Measurements from ENCODE around the gene QRICH2.
"Not testable (repeated sequence)": the region's sequence is repeated elsewhere in the genome, so short reads cannot be mapped to it uniquely, and the experiment has no call there.

Gene QRICH2

DNA sequence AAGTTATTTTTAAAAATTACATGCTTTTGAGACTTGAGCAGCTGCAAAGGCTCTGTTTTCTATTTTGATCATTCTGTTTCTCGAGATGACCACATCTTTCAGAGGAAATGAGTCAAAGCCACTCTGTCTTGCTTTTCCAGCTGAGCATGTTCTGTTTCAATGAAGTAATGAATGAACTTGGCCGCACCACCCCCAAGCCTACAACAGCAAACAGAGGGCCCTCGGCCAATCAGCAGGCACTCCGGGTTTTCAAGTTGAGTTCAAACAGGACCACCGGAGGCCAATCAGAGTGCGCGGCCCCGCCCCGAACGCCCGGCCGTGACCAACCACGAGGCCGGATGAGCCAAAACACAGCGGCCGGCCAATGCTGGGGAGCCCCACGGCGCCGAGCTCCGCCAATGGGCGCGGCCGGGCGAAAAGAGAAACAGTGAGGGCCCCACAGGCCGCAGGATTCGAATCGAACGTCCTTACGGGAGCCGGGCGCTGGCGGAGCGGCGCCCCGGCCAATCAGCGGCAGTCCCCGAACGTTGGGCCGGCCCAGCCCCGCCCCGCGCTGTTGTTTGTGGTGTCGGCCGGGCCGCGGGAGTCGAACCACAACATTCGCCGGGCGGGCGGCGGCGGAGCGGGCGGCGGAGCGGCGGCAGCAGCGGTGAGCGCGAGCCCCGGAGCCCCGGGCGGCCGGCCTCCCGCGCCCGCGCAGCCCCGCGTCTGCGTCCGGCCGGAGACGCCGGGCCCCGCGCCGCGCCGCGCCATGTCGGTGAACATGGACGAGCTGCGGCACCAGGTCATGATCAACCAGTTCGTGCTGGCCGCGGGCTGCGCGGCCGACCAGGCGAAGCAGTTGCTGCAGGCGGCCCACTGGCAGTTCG is 43.1 kb downstream of the QRICH2 start, which contains the start of gene UBALD2:
Gene UBALD2 (plus strand): TSS at position 594 of the 869 bp plus-strand sequence. CDS start 158 bp downstream, at position 752.
- DNase-seq: peak; percentile 97 to 99

DNA sequence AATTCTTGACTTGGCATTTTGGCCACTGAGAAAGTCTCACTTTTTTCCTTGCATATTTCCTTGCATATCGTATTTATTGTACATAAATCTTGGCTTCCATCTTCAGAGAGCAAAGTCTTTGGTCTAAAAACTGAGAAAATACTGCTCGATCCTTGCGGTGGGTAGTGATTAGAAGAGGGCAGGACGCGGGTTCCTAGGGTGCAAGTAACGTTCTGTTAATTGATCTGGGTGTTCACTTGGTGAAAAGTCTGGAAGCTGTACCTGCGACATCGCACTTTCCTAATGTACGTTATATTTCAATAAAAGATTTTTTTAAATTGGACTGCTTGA is 43.7 kb downstream of the QRICH2 start:
- no peak for DNase-seq

DNA sequence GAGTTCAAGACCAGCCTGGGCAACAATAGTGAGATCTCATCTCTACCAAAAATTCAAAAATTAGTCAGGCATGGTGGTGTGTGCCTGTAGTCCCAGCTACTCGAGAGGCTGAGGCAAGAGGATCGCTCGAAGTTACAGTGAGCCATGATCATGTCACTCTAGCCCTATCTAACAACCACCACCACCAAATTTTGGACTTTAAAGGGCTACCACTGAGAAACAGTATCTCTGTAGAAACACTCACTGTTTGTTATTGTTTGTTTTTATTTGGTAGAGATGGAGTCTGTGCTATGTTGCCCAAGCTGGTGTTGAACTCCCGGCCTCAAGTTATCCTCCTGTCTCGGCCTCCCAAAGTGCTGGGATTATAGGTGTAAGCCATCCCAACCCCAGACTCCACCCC is 44.2 kb downstream of the QRICH2 start:
- no peak for DNase-seq

DNA sequence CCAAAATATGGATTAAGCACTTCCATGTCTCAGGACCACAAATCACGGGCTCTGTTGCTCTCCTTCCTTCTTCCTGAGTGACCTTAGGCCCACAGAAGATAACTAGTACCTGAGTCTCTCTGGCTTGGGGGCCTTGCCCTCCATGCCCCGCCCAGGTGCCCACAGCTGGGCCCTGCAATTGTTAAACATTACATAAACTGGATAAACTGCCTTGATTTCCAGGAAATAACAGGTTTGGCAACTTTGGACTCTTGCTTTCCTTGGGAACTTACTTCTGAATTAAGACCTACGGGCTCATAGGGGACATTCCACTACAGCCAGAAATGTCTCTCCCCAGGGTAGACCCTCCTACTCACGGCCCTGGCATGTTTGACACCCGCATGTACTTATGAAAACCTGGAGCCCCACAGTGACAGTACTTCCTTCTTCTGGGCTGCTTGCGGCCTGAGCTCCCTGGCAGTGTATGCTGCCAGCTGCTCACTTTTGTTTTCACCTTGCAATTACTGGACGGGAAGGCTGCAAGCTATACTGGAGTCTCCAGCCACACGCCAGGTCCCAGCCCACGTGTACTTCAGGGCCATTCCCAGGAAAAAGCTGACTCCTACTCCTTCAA is 45.2 kb downstream of the QRICH2 start:
- DNase-seq: peak in 1 of 2 experiments; percentile 29

DNA sequence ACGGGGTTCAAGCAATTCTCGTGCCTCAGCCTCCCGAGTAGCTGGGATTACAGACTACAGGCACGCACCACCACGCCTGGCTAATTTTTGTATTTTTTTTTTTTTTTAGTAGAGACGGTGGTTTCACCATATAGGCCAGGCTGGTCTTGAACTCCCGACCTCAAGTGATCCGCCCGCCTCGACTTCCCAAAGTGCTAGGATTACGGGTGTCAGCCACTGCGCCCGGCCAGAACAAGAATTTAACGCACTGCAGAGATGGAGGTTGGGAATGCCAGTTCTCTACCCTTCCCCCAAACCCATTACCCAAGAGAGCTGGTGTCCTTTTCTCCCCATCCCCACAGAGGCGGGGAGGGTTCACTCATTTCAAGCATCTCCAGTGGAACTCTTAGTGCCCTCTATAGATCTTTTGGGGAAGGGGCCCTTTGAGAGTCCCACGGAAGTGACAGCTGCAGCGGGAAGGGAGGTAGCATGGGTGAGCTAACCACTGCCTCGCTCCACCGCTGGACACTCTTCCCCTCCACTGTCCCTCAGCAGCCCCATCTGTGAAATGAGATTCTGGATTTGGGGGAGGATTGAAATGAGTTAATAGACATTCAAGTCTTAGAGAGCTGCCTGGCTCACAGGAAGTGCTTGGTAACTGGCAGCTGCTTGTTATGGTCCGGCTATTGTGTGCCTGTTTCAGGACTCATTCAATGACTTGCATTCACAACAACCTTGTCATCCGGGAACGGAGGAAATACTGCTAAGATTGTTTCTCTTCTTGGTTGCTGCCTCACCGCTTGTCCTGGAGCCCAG is 46.5 kb downstream of the QRICH2 start:
- DNase-seq: no peak

DNA sequence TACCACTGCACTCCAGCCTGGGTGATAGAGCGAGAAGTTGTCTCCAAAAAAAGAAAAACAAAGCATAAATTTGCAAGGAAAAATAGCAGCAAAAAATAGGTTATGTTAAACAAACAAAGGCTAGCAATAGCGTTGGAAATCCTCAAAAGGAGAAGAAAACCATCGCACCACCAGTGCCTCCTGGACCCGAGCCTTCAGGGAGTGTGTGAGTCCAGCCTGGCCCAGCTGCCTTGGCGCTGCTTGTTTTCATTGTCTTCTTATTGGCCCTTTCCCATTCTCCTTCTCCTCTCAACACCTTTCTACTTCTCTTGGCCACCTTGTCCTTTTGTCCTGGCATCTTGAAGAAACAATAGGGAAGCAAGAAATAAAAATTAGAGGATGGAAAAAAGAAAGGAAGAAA is 47.4 kb downstream of the QRICH2 start:
- DNase-seq: no peak

DNA sequence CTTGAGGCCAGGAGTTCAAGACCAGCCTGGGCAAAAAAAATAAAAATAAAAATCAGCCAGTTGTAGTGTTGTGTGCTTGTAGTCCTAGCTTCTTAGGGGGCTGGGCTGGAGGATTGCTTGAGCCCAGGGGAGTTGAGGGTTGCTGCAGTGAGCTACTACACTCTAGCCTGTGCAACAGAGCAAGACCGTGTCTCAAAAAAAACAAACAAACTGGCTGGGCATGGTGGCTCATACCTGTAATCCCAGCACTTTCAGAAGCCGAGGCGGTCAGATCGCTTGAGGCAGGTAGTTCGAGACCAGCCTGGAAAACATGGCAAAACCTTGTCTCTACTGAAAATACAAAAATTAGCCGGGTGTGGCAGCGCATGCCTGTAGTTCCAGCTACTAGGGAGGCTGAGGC is 47.9 kb downstream of the QRICH2 start:
- no peak for DNase-seq

DNA sequence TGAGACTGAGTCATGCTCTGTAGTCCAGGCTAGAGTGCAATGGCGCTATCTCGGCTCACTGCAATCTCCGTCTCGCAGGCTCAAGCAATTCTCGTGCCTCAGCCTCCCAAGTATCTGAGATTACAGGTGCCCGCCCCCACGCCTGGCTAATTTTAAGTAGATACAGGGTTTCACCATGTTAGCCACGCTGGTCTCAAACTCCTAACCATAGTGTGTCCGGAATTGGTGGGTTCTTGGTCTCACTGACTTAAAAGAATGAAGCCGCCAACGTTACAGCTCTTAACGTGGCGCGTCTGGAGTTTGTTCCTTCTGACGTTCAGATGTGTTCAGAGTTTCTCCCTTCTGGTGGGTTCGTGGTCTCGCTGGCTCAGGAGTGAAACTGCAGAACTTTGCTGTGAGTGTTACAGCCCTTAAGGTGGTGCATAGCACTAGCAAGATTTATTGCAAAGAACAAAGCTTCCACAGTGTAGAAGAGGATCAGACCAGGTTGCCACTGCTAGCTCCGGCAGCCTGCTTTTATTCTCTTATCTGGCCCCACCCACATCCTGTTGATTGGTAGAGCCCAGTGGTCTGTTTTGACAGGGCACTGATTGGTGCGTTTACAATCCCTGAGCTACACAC is 51.5 kb downstream of the QRICH2 start:
- not testable (repeated sequence) for DNase-seq

DNA sequence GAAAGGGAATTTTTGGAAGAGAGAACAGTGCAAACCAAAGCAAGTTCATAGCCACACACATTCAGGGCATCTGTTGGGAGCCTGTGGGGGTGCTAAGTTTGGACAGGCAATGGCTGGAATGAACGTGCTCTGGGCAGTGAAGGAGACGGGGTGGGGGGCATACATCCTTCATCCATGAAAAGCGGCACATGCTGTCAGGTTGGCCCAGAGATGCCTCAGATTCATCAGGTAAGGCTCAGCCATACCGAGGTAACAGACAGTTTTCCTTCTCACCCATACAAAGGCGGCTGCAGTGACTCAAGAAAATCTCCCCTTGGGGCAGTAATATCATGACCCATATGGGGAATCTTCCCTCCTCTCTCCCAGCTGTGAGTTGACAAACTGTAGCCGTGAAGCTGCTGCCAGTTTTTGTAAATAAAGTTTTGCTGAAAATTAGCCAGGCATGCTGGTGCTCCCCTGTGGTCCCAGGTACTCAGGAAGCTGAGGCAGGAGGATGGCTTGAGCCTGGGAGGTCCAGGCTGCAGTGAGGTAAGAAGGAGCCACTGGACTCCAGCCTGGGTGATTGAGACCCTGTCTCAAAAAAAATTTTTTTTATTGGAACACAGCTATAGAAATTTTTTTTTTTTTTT is 52.2 kb downstream of the QRICH2 start:
- no peak for DNase-seq

DNA sequence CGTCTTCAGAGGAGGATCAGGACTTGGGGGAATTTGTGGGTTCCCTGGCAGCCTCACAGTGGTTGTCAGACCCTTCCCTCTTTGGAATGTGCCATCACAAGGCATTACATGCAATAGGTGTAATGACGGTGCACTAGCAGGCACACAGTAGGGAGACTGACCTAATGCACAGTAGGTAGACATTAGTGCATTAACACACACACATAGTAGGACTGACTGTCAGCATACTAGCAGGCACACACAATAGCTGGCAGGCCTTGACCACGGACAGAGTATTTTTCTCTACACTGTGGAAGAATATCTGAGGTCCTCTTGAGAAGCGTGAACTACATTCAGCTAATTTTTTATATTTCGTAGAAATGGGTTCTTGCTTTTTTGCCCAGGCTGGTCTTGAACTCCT is 53.8 kb downstream of the QRICH2 start:
- no peak for DNase-seq

DNA sequence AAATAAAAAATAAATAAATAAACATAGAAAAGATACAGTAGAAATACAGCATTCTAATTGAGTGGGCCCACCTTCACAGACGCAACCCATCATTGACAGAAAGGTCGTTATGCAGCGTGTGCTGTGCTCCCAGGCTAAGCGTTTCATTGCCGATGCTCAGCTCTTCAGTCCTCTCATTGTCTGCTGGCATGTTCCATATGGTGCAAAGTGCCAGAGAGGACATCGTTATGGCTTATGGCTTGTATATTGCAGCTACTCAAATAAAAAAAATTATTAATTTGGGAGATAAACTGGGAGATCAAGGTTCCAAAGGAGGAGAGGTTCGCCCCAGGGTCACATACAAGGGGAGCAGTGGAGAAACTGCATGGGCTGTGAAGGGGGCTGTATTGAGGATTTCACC is 54.2 kb downstream of the QRICH2 start:
- DNase-seq: no peak

DNA sequence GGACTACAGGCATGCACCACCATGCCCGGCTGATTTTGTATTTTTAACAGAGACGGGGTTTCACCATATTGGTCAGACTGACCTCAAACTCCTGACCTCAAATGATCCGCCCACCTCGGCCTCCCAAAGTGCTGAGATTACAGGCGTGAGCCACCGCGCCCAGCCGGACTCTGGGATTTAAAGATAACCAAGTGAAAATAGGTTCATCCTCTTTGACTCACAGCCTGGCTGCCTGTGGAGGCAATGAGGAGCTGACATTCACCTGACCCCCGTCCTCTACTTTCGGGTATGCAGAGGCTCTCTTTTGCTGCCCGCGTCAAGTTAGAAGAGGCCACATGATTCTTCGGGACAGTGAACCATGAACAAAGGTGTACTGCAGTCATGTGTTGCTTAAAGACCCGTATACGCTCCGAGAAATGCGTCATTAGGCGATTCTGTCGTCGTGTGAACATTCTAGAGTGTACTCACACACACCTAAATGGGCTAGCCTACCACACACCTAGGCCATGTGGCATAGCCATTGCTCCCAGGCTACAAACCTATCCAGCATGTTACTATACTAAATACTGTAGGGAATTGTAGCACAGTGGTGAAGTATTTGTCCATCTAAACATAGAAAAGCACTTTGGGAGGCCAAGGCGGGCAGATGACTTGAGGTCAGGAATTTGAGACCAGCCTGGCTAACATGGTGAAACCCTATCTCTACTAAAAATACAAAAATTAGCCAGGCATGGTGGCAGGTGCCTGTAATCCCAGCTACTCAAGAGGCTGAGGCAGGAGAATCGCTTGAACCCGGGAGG is 54.9 kb downstream of the QRICH2 start:
- DNase-seq: not testable (repeated sequence)

DNA sequence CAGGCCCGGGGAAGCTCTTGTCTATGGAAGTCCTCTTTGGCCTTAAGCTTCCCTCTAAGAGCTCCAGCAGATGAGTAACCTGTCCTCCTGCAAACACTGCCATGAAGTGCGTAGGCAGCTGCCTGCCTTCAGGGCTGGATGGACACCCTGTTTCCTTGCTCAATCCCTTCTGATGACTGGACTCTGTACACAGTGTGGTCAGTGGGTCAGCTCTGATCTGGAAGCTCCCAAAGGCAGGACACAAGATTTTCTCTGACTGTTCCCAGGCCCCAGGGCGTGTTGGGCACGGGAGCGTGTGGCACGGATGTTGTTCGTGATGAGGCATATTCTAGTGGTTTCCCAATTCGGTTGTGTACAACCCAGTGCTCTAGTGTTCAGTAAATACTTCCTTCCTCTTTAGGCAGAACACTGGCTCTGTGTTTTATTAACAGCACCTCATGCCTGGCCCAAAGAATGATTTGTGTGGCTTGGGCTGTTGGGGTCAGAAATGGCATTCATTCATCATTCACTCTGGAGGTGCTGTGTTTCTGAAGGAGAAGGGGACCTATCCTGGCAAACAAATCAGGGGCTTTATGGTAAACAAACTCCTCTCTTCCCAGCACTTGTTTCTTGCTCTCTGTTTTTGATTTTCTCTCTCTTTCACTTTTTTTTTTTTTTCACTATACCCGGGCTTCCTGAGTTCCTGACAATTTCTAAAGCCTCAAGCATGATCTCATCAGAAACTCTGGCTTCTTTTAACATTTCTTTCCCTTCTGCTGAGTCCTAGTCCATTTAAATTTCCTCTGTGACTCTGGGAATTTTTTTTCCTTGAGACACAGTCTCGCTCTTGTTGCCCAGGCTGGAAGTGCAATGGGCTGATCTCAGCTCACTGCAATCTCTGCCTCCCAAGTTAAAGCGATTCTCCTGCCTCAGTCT is 55.8 kb downstream of the QRICH2 start:
- DNase-seq: no peak

DNA sequence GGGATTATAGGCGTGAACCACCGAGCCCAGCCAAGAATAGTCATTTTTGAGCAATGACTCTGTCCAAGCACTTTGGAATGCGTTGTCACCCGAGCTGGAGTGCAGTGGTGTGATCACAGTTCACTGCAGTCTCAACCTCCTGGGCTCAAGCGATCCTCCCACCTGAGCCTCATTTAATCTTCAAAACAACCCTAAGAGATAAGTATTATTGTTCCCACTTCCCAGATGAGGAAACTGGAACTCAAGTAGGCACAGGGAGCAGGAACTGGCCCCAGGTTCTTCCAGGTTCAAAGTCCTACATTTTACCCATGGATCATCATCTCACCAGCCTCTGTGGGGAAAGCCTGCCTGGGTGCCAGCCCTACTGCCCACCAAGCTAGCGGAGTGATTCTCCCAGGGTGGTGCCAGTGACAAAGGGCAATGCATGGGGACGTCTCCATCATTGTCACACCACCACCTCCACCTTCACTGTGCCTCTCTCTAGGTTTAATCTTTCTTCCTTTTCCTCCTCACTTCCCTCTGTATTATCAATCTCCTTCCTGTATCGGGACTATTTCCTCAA is 56.5 kb downstream of the QRICH2 start:
- DNase-seq: no peak

DNA sequence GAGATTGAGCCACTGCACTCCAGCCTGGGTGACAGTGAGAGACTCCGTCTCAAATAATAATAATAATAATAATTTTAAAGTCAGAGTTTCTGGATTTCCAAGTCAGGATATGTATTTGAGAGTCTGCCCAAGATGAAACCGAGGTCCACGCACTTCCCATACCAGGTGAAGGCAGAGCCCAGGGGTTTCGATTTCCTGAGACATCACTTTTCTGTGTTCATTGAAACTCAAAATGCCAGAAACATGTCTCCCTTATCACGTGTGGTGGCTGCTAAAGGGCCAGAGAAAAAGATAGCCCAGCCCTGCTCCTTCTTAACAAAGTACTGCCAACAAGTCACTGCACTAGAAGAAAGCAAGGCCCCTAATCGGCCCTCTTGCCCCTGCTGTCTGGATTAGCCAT is 57.9 kb downstream of the QRICH2 start:
- no peak for DNase-seq

DNA sequence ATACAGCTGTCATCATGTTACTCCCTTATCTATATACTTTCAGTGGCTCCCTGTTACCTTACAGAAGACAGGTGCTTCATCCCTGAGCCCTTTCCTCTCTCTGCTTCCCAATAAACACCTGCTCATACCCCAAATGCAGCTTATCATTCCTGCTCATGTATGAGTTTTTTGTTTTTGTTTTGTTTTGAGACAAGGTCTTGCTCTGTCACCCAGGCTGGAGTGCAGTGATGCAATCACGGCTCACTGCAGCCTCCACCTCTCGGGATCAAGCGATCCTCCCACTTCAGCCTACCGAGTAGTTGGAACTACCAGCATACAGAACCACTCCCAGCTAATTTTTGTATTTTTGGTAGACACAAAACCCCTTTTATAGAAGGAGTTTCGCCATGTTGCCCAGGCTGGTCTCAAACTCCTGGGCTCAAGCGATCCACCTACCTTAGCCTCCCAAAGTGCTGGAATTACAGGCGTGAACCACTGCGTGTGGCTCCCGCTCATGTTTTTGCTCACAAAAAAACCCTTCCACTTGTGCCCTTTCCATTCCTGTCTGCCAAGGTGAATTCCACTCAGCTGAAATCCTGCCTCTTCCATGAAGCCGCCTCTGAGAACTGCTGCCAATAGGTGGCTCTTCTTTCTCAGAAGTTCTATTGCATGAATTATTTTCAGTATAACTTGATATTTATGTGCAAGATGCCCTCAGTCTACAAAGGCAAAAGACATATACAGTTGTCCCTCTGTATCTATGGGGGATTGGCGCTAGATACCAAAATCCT is 59.9 kb downstream of the QRICH2 start:
- DNase-seq: no peak

DNA sequence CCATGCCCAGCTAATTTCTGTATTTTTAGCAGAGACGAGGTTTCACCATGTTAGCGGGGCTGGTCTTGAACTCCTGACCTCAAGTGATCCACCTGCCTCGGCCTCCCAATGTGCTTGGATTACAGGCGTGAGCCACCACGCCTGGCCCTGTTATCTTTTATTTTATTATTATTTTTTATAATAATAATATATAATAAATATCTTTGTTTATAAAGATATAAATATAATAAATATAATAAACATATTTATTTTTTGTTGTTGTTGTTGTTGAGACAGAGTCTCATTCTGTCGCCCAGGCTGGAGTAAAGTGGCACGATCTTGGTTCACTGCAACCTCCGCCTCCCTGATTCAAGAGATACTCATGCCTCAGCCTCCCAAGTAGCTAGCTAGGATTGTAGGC is 60.8 kb downstream of the QRICH2 start:
- no peak for DNase-seq

DNA sequence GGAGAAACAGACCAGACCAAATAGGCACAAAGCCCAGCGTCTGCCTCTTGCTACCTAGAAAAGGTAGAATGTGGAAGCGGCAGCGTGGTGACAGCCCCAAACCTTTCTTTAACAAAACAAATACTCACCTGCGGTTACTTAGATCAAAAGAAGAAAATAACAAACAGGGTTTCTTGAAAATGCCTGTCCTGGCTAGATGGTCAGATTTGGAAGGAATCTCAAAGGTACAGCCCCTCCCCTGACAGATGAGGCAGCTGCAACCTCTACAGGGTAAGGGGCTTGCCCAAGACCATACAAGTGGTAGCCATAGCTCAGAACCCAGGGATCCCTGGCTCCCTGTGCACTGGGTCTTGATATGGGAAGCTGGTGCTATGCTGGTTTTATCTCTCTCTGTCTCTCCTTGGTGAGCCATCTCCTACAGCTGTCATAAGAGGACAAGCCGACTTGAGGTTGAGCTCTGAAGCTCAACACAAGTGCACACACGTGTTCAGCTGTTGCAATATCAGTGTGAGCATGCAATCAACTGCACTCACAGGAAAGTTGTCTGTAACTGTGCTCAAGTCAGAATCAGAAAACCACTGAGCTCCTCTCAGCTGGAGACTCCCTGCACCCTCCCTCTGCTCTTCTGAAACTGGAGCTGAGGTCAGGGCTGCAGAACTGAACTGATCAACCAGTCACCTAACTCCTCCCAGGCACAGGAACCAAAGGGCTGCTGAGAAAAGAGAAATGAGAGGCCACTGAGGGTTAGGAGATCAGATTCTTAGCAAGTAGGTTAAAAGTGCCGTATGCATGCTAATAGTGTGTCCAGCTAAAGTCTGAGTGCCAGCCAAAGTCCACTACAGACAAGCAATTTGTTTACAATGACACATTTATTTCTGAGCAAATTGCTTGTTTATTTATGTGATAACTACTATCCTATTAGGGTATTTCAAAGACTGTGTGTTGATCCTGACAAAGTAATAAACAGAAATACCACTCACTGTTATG is 61.7 kb downstream of the QRICH2 start:
- DNase-seq: no peak
